CD4-positive, alpha-beta T cell treated with Interleukin-12 subunit alpha and Interleukin-12 subunit beta, for 1 hour (primary cell): ENCODE data around the gene B3GALT5.
"Not testable (repeated sequence)": the region's sequence is repeated elsewhere in the genome, so short reads cannot be mapped to it uniquely, and the experiment has no call there.

Experiments used
- DNase-seq: peaks from one replicate; pipeline ENCODE4 v3.0.0-alpha.2; 2020

Gene B3GALT5

GRCh38 chr21:39669485-39669884, 56.7 kb downstream of the B3GALT5 start:
- no peak for DNase-seq

GRCh38 chr21:39669976-39670661, 57.4 kb downstream of the B3GALT5 start:
- DNase-seq: no peak

GRCh38 chr21:39670701-39671100, 58.0 kb downstream of the B3GALT5 start:
- no peak for DNase-seq

GRCh38 chr21:39671986-39672385, 59.2 kb downstream of the B3GALT5 start:
- no peak for DNase-seq

GRCh38 chr21:39673163-39673562, 60.4 kb downstream of the B3GALT5 start:
- DNase-seq: no peak

- no peak for DNase-seq
These were observed 61.0 kb downstream of the B3GALT5 start for GRCh38 chr21:39673736-39674135.

GRCh38 chr21:39674801-39675200, 62.1 kb downstream of the B3GALT5 start:
- DNase-seq: no peak

GRCh38 chr21:39675590-39675989, 62.9 kb downstream of the B3GALT5 start:
- DNase-seq: no peak

- no peak for DNase-seq
These were observed 63.4 kb downstream of the B3GALT5 start for GRCh38 chr21:39675993-39676661.

- no peak for DNase-seq
These were observed 67.5 kb downstream of the B3GALT5 start for GRCh38 chr21:39680216-39680615.

GRCh38 chr21:39681257-39681656, 68.5 kb downstream of the B3GALT5 start:
- no peak for DNase-seq

- DNase-seq: no peak
These were observed 69.1 kb downstream of the B3GALT5 start for GRCh38 chr21:39681845-39682244.

GRCh38 chr21:39685236-39685635, 72.5 kb downstream of the B3GALT5 start:
- no peak for DNase-seq

GRCh38 chr21:39685991-39686390, 73.3 kb downstream of the B3GALT5 start:
- DNase-seq: no peak

- no peak for DNase-seq
These were observed 74.1 kb downstream of the B3GALT5 start for GRCh38 chr21:39686646-39687468.

GRCh38 chr21:39688010-39688409, 75.3 kb downstream of the B3GALT5 start:
- no peak for DNase-seq

GRCh38 chr21:39689860-39690259, 77.1 kb downstream of the B3GALT5 start:
- DNase-seq: not testable (repeated sequence)

- DNase-seq: no peak
These were observed 77.7 kb downstream of the B3GALT5 start for GRCh38 chr21:39690454-39690853.

- no peak for DNase-seq
These were observed 82.0 kb downstream of the B3GALT5 start for GRCh38 chr21:39694750-39695149.

GRCh38 chr21:39696196-39696595, 83.5 kb downstream of the B3GALT5 start:
- DNase-seq: no peak

- DNase-seq: no peak
These were observed 83.9 kb downstream of the B3GALT5 start for GRCh38 chr21:39696618-39697017.

GRCh38 chr21:39700318-39700717, 87.6 kb downstream of the B3GALT5 start:
- no peak for DNase-seq

- no peak for DNase-seq
These were observed 90.8 kb downstream of the B3GALT5 start for GRCh38 chr21:39703578-39703977.

- no peak for DNase-seq
These were observed 93.1 kb downstream of the B3GALT5 start for GRCh38 chr21:39705849-39706248.
